Measurements from ENCODE around the gene MTUS2.

GRCh38 chr13:29532116-29532515 lies 712.0 kb downstream of the MTUS2 start:
- TF ChIP-seq, protein P1, sequence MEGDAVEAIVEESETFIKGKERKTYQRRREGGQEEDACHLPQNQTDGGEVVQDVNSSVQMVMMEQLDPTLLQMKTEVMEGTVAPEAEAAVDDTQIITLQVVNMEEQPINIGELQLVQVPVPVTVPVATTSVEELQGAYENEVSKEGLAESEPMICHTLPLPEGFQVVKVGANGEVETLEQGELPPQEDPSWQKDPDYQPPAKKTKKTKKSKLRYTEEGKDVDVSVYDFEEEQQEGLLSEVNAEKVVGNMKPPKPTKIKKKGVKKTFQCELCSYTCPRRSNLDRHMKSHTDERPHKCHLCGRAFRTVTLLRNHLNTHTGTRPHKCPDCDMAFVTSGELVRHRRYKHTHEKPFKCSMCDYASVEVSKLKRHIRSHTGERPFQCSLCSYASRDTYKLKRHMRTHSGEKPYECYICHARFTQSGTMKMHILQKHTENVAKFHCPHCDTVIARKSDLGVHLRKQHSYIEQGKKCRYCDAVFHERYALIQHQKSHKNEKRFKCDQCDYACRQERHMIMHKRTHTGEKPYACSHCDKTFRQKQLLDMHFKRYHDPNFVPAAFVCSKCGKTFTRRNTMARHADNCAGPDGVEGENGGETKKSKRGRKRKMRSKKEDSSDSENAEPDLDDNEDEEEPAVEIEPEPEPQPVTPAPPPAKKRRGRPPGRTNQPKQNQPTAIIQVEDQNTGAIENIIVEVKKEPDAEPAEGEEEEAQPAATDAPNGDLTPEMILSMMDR (IDR thresholded peaks at IDR 0.05), result no peak
- TF ChIP-seq ZFX (IDR thresholded peaks at IDR 0.05; ENCODE audit: borderline replicate concordance), result no peak

Measured in 22Rv1 (cell line).